Measurements from ENCODE around the gene RAB9A. TPM values are rescaled to one million over a fixed set of nuclear protein-coding genes. Genes with fewer than 3 reads are reported as not detected.

Gene RAB9A, protein sequence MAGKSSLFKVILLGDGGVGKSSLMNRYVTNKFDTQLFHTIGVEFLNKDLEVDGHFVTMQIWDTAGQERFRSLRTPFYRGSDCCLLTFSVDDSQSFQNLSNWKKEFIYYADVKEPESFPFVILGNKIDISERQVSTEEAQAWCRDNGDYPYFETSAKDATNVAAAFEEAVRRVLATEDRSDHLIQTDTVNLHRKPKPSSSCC
- total RNA-seq, result 1 to 10 TPM; 8.1 to 8.6 TPM

DNA sequence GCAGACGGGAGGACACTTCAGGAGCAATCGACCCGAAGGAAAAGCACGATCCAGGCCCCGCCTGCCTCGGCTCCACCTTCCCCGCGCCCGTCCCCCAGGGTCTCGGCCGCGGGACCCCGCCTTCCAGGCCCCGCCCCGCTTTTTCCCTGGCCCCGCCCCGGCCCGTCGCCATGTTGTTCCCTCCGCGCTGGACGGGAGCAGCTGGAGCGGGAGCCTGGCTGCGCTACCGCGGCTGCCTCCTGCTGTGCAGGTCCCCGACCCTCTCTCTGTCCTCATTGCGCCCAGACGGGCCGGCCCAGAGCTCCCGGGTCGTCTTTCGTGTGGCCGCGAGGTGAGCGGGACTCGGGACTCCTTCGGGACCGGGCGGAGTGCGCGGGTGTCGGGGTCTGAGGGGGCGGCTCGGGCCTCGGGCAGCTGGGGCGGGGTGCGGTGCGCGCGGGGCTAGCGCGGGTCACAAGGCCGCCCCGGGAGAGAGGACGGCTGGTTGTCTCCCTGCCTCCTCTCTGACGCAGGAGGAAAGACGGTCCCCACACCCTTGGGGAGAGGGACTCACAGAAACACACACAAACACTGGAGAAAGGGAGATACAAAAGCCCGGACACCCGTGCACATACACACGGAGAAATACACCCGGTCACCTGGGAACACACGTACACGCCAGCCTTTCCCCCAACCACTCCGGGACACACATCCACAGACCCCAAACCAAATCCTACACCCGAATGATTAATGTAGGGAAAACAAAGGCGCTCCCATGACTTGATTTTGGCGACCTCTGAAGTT lies at the start of gene RAB9A:
TSS of gene RAB9A (plus strand) at position 171 of the 783 bp plus-strand sequence. CDS start 19,619 bp downstream, outside the sequence.

DNA sequence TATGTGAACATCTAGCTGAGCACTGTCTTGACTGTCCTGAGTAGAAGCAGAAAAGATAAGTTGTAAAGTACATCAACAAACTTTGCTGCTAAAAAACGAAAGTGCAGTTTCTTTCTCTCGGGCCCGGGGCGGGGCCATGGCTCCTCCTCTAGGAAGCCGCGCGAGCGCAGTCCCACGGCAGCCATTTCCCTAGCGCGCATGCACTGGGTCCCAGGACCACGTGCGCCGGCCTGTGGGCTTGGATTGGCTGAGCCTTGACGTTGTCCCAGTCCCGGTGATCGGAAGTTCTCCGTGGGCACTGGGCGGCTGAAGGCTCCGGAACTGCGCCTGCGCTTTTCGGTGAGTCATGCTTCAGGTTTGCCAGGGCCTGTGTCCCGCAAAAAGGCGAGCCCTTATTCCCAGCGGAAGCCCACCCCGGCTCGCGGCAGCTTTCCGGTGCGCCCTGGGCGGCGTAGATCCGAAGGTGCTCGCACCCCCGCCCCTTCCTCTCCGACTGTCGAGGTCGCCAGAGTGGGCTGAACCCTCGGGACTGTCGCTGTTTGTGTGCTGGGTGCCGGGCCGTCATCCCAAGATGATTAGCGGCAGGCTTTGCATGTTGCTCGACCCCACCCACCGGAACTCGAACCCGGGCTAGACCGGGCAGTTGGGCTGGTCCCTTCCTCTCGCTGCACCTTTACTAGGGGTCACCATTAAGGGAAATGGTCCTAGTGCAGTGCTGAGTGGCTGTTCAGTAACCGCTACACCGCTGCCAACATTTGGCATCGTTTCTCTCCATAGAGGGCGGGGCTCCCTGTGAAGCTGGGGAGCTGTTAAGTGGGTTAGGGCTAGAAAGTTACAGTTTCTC lies 35.9 kb upstream of the RAB9A start, which contains the start of gene TCEANC:
TSS of gene TCEANC (plus strand) at position 292 of the 844 bp plus-strand sequence. CDS start 9,368 bp downstream, outside the sequence.

DNA sequence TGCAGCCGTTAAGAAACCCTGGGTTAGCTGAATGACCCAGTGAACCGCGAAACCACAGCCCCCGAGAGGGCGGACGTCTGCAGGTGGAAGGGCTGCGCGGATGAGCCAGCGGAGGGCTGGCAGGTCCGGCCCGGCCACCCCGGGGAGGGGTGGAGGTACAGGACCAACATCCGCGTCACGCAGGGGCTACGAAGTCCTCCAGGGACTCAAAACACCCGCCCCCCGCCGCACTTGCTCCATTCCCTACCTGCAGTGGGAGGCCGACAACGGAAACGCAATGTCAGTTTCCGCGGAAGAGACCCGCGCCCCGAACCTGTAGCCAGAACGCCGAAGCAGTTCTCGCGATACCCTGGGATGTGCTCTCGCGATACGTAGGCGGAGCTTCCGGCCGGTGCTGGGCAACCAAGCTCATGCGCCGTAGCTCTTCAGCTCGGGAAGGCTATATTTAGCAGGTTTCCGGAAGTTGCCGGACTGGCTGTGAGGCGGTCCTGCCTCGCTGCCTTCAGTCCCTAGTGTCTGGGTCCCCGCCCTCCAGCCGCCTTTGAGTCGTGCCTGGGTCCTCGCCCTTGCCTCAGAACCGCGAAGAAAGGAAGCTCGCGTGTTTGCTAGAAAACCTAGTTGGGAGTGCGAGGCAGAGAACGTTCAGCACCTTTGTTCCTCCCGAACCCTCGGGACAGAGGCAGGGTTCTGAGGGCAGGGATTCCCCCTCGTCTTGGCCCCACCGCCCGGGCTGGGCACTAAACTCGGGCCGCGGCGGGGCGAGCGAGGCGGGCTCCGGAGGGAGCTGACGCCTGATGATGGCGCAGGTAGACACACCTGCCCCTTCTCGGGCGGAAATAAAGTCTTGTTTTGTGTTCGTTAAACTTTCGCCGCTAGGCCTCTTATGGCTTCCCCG lies 45.6 kb downstream of the RAB9A start, which contains the start of the genes OFD1 and TRAPPC2:
TSS of gene OFD1 (plus strand) at position 471 of the 895 bp plus-strand sequence. CDS start at position 795, 324 bp downstream.
TSS of gene TRAPPC2 (minus strand) at position 343 of the 895 bp plus-strand sequence. CDS start 14,657 bp downstream, outside the sequence.

Other genes starting within 250 kb of the RAB9A start
- 1 to 10 TPM; 3.7 to 4.1 TPM for gene EGFL6, start 119.5 kb upstream of the RAB9A start, total RNA-seq
- gene TCEANC, start 36.0 kb upstream of the RAB9A start, total RNA-seq, result 1 to 10 TPM; 5.1 to 5.2 TPM
- 10 to 100 TPM; 22.0 to 26.1 TPM for gene TRAPPC2, start 45.5 kb downstream of the RAB9A start, total RNA-seq
- 10 to 100 TPM; 50.8 to 53.0 TPM for gene OFD1, start 45.6 kb downstream of the RAB9A start, total RNA-seq
- gene GPM6B, start 128.0 kb downstream of the RAB9A start, total RNA-seq, result not detected